AG20443 (cell line): Measurements from ENCODE around the gene HMCN1.

Experiments used
- DNase-seq: peaks from one replicate; pipeline ENCODE4 v3.0.0; 2012; ENCODE audit warnings: low spot score, mixed read lengths

The HMCN1 gene

DNA sequence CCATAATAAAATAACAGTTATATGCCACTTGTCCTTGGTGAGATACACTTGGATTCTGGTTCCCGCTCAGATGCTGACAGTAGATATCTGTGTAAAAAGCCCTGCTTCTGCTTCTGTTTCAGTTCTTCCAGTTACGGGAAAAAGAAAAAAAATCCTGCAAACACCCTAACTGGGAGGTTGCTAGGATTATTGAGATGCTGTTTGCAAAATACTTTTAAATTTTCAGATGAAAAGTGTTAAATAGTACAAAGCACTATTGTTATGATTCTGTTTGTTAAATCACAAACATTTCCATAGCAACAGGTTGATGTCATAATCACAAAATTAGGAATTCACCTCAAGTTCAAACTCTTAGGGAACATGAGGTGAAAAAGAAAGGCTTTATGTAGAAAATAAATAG lies 232.3 kb downstream of the HMCN1 start:
- no peak for DNase-seq

DNA sequence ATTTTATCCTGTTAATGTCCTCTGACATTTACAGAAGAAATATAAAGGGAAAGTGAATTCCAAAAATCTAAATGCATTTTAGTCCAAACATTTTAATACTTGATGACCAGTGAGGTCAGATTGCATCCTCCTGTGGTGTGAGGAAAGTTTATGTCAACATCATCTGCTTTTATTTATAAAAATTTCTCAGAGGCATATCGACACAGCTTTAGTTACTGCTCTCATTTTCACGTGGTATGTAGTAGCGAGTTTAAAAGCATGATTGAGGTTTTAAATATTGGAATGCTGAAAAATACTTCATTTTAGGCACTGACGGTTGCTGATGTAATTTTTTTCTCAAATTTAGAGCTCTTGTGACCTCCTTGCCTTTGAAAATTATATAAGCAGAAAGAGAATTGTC lies 234.8 kb downstream of the HMCN1 start:
- DNase-seq = peak; percentile 14

DNA sequence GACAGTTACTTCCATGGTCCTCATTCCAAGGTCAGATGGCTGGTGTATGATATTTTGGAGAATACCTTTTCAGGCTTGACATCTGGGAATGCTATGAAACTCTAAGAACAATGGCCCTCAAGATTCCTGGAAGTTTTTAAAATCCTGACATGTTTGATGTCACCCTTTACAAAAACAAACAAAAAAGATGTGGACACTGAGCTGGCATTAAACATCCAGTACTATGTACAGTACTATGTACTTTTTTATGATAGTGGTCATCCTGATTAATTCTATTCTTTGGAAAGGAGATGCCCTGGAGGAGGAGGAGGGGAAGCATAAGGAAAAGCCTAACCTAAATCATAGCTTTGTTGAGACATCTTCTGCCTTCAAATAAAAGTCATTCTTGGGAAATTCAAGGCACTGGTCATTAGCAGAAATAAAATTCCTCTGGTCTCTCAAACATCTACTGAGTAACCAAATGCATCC lies 235.4 kb downstream of the HMCN1 start:
- DNase-seq = peak; percentile 3

DNA sequence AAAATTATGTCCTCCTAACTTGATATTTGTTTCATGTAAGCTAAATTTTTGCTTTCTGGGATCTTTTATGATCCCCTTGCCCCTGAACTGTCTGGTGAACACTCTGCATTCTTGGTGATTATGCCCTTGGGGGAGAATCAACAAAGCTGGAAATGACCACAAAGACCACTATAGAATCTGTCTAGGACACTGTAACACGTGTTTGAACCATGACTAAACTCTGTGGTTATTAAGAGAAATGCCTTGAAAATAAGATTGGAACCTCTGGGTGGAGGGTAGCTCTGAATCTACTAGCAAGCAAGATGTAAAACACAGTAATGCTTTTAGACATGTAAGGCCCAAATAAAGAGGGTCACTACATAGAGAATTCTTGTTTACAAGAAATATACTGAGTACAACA lies 237.5 kb downstream of the HMCN1 start:
- no peak for DNase-seq

DNA sequence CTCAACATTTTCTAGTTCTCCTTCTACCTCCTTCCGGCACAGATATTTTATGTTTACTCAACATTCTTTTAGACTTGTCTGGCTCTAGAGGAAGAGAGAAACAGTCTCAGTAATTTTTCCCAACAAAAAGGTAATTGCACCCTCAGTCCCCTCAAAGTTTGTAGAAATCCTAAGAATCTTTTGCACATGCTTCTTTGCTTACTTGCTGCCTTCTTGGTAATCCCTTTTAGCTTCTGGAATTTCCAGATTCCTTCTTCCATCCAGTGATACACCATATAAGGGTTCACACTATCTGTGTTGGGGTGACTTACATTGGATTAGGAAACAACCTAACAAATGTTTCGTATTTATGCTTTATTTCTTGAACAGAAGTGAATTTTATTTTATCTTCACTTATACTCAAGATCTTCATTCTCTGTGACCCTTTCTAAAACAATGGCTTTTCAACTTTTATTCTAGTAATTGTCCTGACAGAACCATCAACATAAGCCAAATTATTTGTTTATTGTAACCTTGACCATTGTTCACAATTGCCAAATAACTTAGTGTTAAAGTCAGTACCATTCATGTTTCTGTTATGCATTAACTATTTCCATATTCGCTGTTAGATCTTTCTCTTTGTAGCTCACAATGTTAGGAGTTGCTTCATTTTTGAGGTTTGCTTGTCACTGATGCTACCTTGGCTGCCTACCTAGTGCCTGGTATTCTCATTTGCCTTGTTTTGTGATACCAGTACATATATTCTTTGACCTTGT lies 238.1 kb downstream of the HMCN1 start:
- DNase-seq = no peak

DNA sequence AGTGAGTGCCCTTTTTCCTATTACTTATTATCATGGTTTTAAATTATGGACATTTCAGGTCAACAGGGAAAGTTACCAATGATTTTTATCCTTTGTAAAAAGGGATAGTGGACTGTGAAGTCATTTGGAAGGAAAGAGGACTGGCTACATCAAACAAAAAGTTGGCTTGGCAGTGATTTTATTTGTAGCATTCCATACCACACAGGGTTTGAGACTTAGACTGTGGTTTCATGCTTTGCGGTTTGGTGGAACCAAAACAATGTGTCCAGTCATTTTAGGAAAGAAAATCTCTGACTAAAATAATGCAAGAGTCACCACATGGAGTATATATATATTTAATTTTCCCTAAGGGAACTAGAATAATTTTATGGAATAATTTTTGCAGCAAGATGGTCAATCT lies 239.5 kb downstream of the HMCN1 start:
- peak; percentile 51 for DNase-seq

DNA sequence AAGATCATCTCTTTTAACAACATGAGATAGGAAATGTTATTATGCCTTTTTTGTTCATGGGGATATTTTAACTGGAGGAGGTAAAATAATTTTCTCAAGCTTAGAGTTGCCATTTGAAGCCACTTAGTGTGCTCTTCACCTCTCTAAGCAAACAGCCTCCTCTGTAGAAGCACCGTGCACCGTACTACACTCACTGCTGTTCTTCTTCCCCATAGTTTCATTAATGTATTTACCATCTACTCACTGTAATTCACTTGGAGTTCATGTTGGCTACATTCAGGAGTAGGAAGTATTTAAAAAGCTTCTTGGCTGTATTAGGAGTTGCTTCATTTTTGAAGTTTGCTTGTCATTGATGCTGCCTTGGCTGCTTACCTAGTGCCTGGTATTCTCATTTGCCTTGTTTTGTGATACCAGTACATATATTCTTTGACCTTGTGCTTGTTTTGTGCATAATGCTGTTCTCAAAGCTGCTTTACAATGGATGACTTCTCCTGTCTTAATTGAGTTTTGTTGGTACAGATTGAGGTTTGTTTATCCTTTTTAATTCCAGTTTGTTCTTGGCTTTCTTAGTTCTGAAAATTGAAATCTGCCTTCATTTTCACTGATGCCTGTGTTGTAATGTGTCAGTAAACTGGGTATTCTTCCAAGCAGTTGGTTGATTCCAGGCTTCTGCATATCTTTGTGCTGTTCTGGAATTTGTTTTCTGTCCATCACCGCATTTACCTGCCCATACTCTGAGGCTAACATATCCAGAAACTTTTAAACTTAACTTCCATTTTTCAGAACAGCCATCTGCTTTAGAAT lies 240.4 kb downstream of the HMCN1 start:
- DNase-seq = no peak

DNA sequence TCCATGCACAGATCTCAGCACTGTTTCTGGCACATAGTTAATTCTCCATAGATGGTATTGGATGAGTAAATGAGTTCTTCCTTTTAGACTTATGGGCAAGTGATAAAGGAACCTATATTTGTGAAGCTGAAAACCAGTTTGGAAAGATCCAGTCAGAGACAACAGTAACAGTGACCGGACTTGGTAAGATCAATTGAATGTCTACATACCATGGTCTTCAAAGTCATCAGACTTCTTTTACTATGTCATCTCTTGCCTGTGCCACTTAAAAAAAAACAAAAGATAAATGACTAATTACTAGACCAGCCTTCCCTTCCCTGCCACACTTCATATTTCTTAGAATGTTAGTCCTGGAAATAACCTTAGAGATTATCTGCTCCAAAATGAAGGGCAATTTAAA lies 246.7 kb downstream of the HMCN1 start:
- DNase-seq = no peak

DNA sequence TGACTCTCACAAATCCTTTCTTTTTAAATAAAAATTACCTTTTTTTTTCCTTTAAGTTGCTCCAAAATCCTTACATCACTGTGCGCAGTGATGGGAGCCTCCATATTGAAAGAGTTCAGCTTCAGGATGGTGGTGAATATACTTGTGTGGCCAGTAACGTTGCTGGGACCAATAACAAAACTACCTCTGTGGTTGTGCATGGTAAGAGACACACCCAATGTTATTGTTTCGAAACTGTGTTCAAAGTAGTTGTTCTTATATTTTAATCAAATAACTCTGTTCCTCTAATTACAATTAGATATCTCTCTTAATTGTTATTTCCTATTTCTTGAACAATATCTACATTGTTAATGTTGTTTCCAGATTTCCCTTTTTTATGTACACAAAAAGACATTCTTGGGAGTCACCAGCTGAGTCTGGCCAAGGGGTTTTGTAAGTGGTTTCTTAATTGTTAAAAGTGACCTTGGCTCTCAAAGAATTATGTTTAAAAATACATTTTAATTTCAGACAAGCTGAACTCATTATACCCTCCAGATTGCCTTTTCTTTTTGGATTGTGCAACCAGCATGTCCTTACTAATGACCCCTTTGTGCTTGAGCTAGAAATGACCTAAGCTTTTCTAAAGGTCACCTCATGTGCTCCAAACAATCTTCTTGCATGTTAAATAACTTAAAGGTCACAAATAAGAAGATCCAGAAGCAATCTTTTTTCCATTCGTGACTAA lies 250.1 kb downstream of the HMCN1 start:
- no peak for DNase-seq

DNA sequence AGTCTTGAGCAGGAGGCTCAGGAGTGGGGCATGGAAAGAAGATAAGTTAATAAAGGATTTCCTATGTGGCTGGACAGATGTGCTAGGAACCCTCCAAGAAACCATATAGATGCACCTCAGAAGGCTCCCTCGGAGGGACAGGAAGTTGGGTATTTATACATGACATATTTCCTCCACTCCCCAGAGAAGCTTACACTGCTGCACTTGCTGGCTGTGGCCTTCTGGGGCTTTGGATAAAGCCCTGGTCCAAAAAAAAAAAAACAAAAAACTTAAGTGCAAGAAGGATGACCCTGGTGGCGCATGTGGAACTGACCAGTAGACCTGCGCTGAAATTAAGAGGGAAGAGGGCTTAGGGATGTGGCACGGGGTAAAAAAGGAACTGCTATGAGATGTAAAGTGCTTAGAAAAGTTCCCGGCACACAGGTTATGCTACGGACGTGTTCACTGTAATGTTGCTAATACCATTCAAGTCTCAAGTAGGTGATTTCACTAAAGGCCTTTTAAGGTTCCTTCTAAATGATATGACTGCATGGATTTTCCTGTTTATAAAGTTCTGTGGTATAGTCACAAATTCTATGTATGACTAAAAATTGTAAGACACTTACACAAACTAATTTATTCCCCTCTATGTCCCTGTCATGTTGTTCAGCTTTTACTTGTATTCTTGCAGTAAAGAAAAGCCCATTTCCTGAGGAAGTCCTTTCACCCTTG lies 253.6 kb downstream of the HMCN1 start:
- DNase-seq = no peak

DNA sequence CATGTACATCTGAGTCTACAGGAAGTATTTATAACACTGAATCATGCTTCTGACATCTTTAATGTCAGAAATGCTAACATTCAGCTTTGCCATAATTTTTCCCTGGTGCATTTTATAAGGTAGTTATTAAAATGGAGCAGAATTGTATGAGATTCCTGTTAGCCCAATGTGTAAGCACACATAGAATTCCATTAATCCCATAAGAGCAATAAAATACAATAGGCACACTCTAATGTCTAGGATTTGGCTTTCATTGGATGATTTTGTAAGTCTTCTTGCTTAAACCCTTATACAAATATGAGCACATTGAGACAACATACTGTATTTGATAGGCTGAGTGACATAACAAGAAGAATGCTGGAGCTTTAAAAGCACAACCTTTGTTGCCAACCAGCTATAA lies 256.4 kb downstream of the HMCN1 start:
- DNase-seq = no peak

DNA sequence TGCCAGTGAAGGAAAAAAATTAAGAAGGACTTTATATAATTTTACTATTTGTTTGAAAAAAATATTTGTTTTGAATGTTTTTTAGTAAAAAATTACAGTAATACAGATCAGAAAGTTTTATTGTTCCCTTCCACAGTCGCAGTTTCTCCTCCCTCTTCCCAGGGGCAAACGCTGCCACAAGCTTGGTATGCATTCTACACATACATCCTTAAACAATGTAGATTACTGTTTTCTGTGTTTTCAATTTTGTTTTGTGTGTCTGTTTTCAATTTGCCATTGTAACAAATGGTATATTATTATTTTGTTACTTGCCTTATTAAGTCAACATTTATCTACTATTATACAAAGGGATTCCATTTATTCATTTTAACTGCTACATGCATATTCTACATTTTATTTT lies 257.1 kb downstream of the HMCN1 start:
- no peak for DNase-seq

DNA sequence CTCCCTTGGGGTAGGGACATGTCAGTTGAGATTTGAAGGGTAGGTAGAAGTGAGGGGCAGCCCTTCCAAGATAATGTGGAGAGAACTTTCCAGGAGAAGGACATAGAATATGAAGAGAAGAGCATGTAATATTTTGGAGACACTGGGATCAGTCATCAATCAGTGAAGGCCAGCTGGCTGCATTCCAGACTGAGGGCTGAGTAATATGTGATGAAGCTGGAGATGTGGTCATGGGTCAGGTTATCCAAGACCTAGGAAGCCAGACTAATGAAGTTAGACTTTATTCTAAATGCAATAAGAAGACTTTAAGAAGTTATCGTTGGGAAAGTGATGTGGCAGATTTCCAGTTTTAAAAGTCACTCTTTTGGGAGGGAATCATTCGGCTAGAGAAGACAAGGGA lies 262.0 kb downstream of the HMCN1 start:
- DNase-seq = peak; percentile 57

DNA sequence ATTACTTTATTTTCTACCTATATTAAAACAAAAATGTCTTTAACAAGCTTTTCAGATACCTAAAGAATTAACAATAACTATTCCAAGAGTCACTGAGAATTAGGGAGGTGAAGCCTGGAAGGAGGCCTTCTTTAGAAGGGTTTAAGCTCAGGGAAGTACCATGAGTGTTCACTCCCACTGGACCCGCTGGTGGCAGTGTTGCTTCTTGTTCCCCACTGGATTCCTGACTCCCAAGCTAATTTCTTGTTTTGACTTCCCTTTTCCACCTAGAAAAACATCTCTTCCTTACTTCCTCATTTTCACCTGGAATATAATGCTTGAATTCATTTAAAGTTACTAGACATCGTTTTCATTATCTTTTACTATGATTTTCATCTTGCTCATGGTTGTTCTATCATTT lies 264.2 kb downstream of the HMCN1 start:
- no peak for DNase-seq

DNA sequence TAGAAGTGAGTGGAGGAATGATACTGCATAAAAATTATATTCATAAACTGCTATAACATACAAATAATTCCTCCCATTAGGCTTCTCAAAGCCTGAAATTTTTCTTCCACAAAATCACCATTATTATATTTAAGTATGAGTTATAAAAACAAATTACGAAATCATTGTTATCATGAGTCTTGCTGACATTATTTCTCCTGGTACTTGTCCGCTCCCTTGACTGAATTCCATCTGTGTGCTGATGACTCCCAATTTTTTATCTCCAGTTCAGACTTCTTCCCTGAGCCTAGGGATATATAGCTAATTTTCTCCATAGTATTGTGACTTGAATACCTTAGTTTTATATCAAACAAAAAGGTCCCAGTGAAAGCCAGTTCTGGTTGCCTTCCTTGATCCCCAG lies 268.2 kb downstream of the HMCN1 start:
- no peak for DNase-seq

DNA sequence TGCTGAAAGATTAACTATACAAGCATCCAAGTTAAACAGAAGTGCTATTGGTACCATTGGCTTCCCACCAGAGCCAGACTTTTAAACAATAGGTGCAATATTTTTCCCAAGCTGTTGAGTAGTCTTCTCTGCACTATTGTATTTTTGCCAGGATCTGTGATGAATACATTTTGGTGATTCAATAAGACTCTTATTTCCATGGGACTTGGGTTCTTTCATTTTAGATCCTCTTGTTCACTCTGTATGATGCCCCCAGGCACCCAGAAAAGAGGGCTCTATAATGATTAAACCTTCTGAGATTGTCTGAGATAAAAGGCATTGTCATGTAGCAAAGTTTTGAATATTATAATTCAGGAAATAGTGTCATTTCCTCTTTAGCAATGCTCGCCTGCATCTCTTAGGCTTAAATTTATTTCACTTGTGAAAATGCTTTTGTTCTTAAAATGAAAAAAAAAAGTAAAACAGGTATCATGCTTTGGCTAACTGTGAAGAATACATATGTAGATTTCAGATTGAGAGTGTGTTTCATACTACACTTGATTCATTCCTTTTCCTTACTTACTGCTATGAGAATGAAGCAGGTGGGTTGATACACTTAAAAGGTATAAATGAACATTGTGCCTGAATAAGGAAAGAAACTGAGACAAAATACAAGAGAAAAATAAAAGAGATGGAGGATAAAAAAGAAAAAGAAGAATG lies 275.0 kb downstream of the HMCN1 start:
- DNase-seq = no peak

DNA sequence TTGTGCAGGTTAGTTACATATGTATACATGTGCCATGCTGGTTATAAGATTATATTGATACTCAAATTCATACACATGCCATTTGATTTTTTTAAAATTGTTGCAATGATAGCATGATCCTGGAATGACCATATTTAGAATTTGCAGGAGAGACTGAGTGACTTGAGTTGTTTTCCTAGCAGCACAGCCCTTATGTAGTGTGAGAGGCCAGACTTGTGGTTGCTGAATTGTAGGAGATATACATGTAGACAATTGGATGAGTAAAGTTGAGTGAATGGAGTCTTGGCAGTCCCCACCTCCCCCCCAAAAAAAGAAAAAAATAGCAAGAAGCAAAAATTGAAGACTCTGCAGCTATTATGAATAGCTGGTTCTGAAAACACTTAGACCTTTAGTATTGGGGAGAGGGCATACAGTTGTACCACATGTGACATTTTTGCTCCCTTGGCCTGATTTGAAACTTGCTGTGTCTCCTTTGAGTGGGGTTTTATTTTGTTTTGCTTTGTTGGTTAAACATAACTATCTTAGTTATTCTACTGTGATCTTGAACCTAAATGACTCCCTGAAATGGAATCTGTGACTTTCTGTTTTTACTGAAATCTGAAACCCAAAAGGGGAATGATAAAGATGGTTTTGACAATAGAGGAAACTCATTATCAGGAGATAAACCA lies 280.3 kb downstream of the HMCN1 start:
- DNase-seq = peak; percentile 29

DNA sequence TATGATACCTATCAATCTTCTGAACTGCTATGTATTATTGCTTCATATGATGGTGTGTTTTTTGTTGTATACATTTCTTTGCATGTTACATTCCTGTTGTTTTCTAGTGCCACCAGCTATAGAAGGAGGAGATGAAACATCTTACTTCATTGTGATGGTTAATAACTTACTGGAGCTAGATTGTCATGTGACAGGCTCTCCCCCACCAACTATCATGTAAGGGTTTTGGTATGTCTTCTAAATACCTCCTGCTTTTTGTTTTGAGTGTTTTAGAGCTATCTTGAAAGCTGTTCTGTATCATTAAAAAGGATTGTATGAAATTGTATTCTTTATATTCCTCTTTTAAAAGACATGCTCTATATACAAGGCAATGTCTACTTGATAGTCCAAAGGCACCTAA lies 282.7 kb downstream of the HMCN1 start:
- no peak for DNase-seq

DNA sequence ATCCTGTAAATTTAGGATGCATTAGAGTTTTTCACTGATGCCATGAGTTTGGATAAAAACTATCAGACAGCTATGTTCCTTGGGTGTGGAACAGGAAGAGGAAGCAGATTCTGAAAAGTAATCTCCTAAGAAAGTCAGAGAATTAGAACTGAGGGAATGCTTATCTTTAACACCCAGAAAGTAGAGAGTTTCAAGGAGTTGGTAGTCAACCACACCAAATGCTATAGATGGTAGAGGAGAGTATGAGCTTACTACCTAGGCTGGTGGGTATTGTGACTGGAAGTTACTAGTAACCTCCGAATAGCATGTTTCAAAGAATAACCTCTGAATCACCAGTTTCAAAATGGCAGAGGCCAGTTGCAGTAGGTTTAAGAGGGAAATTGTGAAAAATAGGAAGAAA lies 288.0 kb downstream of the HMCN1 start:
- no peak for DNase-seq

DNA sequence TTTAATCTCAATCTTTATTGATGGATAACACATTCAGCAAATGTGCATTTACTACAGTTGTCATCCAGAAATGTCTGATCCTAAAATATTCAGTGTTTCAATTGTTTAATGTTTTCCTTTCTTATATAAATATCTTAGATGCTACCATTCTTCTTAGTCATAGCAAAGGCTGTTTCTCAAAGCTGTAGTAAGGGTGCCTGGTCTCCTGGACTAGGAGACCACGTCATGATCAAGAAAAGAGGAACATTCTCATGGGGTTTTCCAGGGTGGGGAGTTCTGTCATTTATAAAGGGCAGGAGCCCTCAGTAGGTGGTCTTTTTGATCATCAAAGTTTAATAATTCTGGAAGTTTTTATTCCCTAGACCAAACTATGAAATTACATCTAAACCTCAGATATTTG lies 292.8 kb downstream of the HMCN1 start:
- no peak for DNase-seq

DNA sequence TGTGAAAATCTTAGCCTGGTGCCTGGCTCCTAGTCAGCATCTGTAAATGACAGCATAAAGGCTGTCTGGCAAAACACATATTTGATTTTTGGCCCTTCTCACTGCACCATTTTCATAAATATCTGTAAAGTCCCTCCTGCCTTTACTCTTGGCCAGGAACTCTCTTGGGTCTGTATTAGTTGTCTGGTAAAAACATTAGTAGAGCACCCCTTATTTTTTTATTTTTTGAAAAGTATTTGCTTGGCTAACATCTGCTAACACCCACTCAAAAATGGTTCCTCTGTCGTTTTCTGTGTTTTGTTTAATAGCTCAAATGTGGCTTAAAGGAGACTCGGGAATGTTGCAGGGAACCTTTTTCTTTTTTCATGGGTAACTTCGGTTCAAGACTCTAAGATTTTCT lies 293.4 kb downstream of the HMCN1 start:
- no peak for DNase-seq
